Ramos (cell line): ENCODE data around the gene ZNF618.
"Not testable (repeated sequence)": the region's sequence is repeated elsewhere in the genome, so short reads cannot be mapped to it uniquely, and the experiment has no call there.

Experiments
- in situ Hi-C: fragments of 300-500 bp; cut with MboI; formaldehyde crosslinking; loops from one replicate; pipeline ENCODE4 v1.14.3; 2022; ENCODE audit warnings: low sequenced_read_pairs; ENCODE audit not compliant: unreplicated experiment

The ZNF618 gene

GRCh38 chr9:114071197-114071795 lies 195.2 kb downstream of the ZNF618 start:
- in situ Hi-C loops = no loop called here

GRCh38 chr9:114072184-114073140 lies 196.4 kb downstream of the ZNF618 start:
- in situ Hi-C loops = no loop called here

- in situ Hi-C loops = no loop called here
Measured at GRCh38 chr9:114075602-114076001, 199.5 kb downstream of the ZNF618 start.

- in situ Hi-C loops = no loop called here
Measured at GRCh38 chr9:114076237-114077161, 200.4 kb downstream of the ZNF618 start.

- in situ Hi-C loops = no loop called here
Measured at GRCh38 chr9:114077162-114077837, 201.2 kb downstream of the ZNF618 start.

GRCh38 chr9:114078021-114078780 lies 202.1 kb downstream of the ZNF618 start, which contains the start of gene AMBP:
Gene AMBP (minus strand): TSS chr9:114078300. CDS start chr9:114078209, 91 bp downstream.
- in situ Hi-C loops = no loop called here

GRCh38 chr9:114078781-114079156 lies 202.7 kb downstream of the ZNF618 start:
- in situ Hi-C loops = no loop called here

- in situ Hi-C loops = no loop called here
Measured at GRCh38 chr9:114080195-114080772, 204.2 kb downstream of the ZNF618 start.

GRCh38 chr9:114080773-114081440 lies 204.8 kb downstream of the ZNF618 start:
- in situ Hi-C loops = no loop called here

- in situ Hi-C loops = no loop called here
Measured at GRCh38 chr9:114081441-114082016, 205.4 kb downstream of the ZNF618 start.

- in situ Hi-C loops = no loop called here
Measured at GRCh38 chr9:114082017-114082762, 206.1 kb downstream of the ZNF618 start.

- in situ Hi-C loops = not testable (repeated sequence)
Measured at GRCh38 chr9:114082763-114083412, 206.8 kb downstream of the ZNF618 start.

GRCh38 chr9:114083666-114084065 lies 207.6 kb downstream of the ZNF618 start:
- in situ Hi-C loops = no loop called here

GRCh38 chr9:114084282-114085073 lies 208.4 kb downstream of the ZNF618 start:
- in situ Hi-C loops = no loop called here

- in situ Hi-C loops = no loop called here
Measured at GRCh38 chr9:114085387-114085789, 209.3 kb downstream of the ZNF618 start.

- in situ Hi-C loops = no loop called here
Measured at GRCh38 chr9:114086009-114086408, 209.9 kb downstream of the ZNF618 start.
